PC-9 (cell line): ENCODE results near the gene VAPA.

Experiments
- CTCF ChIP-seq: fragments of 200-600 bp; sonication (generic); conservative IDR thresholded peaks from 2 replicates; pipeline ENCODE4 v1.6.1; 2017; ENCODE audit warnings: mixed run types, antibody characterized with exemption, mild to moderate bottlenecking, moderate library complexity
- EZH2 ChIP-seq: fragments of 200-600 bp; sonication (generic); IDR thresholded peaks from 2 replicates; pipeline ENCODE4 v1.8.0; 2017; ENCODE audit warnings: antibody characterized with exemption, low read depth

GRCh38 chr18:9949861-9950260 lies 36.0 kb downstream of the VAPA start:
- TF ChIP-seq EZH2, result no peak
- TF ChIP-seq CTCF, result no peak
